HepG2 (cell line): ENCODE measurements around the gene GPATCH8.

ENCODE experiments used
- BCLAF1 ChIP-seq: fragments of 450-650 bp; IDR thresholded peaks from 2 replicates; pipeline ENCODE4 v1.6.1; 2017; ENCODE audit warnings: mild to moderate bottlenecking
- CREB1 ChIP-seq, 2 experiments: fragments of 450-650 bp in 1 of 2; IDR thresholded peaks; 2 replicates each; pipeline ENCODE4 v1.6.1; 2016 to 2017; ENCODE audit warnings: control low read depth in 1 of 2, mild to moderate bottlenecking in 1 of 2, missing compliant biosample characterization in 1 of 2, missing genetic modification characterization in 1 of 2
- CTCF ChIP-seq: sonication (generic); formaldehyde crosslinking; IDR thresholded peaks from 2 replicates; pipeline ENCODE4 v1.5.0; 2020; ENCODE audit warnings: mild to moderate bottlenecking, missing genetic modification reagents, moderate library complexity
- EZH2 ChIP-seq: conservative IDR thresholded peaks from 2 replicates; pipeline ENCODE4 v1.6.1; 2012; ENCODE audit warnings: mild to moderate bottlenecking, low read depth, low read length, moderate library complexity
- FOXK1 ChIP-seq: sonication (generic); formaldehyde crosslinking; IDR thresholded peaks from 2 replicates; pipeline ENCODE4 v1.4.0; 2020; ENCODE audit warnings: low read depth, missing genetic modification reagents, borderline replicate concordance
- POLR2A ChIP-seq, 2 experiments: IDR thresholded peaks; 2 replicates each; pipeline ENCODE4 v1.6.1; 2011; ENCODE audit warnings: low read depth in 2 of 2, low read length in 2 of 2, mild to moderate bottlenecking in 1 of 2, moderate library complexity in 1 of 2; ENCODE audit not compliant: insufficient read depth in 1 of 2
- TBX3 ChIP-seq: fragments of 450-650 bp; IDR thresholded peaks from 2 replicates; pipeline ENCODE4 v1.6.1; 2017; ENCODE audit warnings: antibody characterized with exemption, mild to moderate bottlenecking, inconsistent platforms, borderline replicate concordance
- ZNF570 ChIP-seq: sonication (generic); formaldehyde crosslinking; IDR thresholded peaks from 2 replicates; pipeline ENCODE4 v1.4.0; 2020; ENCODE audit warnings: mild to moderate bottlenecking, missing genetic modification reagents, borderline replicate concordance

- TF ChIP-seq CTCF (CRISPR knock-in tag) (no peak), ZNF570 (CRISPR knock-in tag) (no peak), POLR2A (IDR thresholded peaks at IDR 0.05; ENCODE audit: insufficient read depth in 1 of 2, low read depth in 2 of 2, low read length in 2 of 2) (no peak), BCLAF1 (no peak), TBX3 (no peak), FOXK1 (CRISPR knock-in tag) (no peak), CREB1 (IDR thresholded peaks at IDR 0.05) (no peak), CREB1 (CRISPR knock-in tag; IDR thresholded peaks at IDR 0.05) (no peak), EZH2 (no peak)
Observed at GRCh38 chr17:44529864-44530263, 26.7 kb upstream of the GPATCH8 start.
